CD14-positive monocyte (primary cell): Measurements from ENCODE around the gene CYSTM1. TPM values are rescaled to one million over a fixed set of nuclear protein-coding genes. Genes with fewer than 3 reads are reported as not detected.

Experiments
- DNase-seq, 3 donors: peaks; one replicate each; pipeline ENCODE4 v3.0.0-alpha.2; 2011 to 2022
- H2AFZ ChIP-seq: 2 replicates; pipeline ENCODE4 v1.6.0; 2012; ENCODE audit warnings: mild to moderate bottlenecking, low read depth, low read length, inconsistent platforms; ENCODE audit not compliant: insufficient read depth, poor library complexity, severe bottlenecking
- H3K27ac ChIP-seq, 2 donors: 1 replicate in 1 of 2; 2 replicates in 1 of 2; pipeline ENCODE4 v1.5.1; 2012 to 2013; ENCODE audit warnings: low read length in 2 of 2, control low read depth in 1 of 2, inconsistent platforms in 1 of 2, low read depth in 1 of 2, mild to moderate bottlenecking in 1 of 2
- H3K27me3 ChIP-seq, 2 donors: one replicate each; pipeline versions ENCODE4 v1.6.0 to v1.6.1; 2011 to 2013; ENCODE audit warnings: low read length in 2 of 2; ENCODE audit not compliant: control insufficient read depth in 2 of 2, insufficient read depth in 2 of 2
- H3K36me3 ChIP-seq, 2 donors: replicated peaks in 1 of 2; 1 replicate in 1 of 2; 2 replicates in 1 of 2; pipeline versions ENCODE4 v1.5.1 to v1.6.1; 2012 to 2013; ENCODE audit warnings: low read length in 2 of 2, control low read depth in 1 of 2, inconsistent platforms in 1 of 2, mild to moderate bottlenecking in 1 of 2; ENCODE audit not compliant: insufficient read depth in 2 of 2, control insufficient read depth in 1 of 2
- H3K4me1 ChIP-seq, 2 donors: 1 replicate in 1 of 2; 2 replicates in 1 of 2; pipeline versions ENCODE4 v1.5.1 to v1.6.1; 2012 to 2013; ENCODE audit warnings: low read length in 2 of 2, control low read depth in 1 of 2, inconsistent platforms in 1 of 2, mild to moderate bottlenecking in 1 of 2, moderate library complexity in 1 of 2; ENCODE audit not compliant: insufficient read depth in 2 of 2, control insufficient read depth in 1 of 2
- H3K4me2 ChIP-seq: replicated peaks from 2 replicates; pipeline ENCODE3; 2012; ENCODE audit warnings: low read length, moderate library complexity, mild to moderate bottlenecking; ENCODE audit not compliant: poor library complexity, severe bottlenecking; ENCODE audit errors: extremely low read depth
- H3K4me3 ChIP-seq, 3 experiments: fragments of 200-600 bp in 1 of 3; sonication (generic) in 1 of 3; replicated peaks in 1 of 3; 1 replicate in 2 of 3; 2 replicates in 1 of 3; pipeline ENCODE4 v1.5.1; 2011 to 2013; ENCODE audit warnings: low read length in 3 of 3, mild to moderate bottlenecking in 3 of 3, control low read depth in 2 of 3, low read depth in 2 of 3, inconsistent platforms in 1 of 3, moderate library complexity in 1 of 3
- H3K79me2 ChIP-seq: 2 replicates; pipeline ENCODE4 v1.6.0; 2012; ENCODE audit warnings: mild to moderate bottlenecking, control low read depth, inconsistent platforms, low read length, moderate library complexity; ENCODE audit not compliant: insufficient read depth
- H3K9ac ChIP-seq: 2 replicates; pipeline ENCODE4 v1.6.0; 2017; ENCODE audit warnings: low read length, mild to moderate bottlenecking; ENCODE audit not compliant: insufficient read depth, poor library complexity, severe bottlenecking
- H3K9me3 ChIP-seq, 2 donors: replicated peaks in 1 of 2; 1 replicate in 1 of 2; 2 replicates in 1 of 2; pipeline versions ENCODE4 v1.5.1 to v1.6.1; 2012 to 2013; ENCODE audit warnings: low read length in 2 of 2, control low read depth in 1 of 2; ENCODE audit not compliant: control insufficient read depth in 1 of 2, insufficient read depth in 1 of 2
- H4K20me1 ChIP-seq: 2 replicates; pipeline ENCODE4 v1.6.0; 2012; ENCODE audit warnings: mild to moderate bottlenecking, low read length, control low read depth, moderate library complexity; ENCODE audit not compliant: insufficient read depth
- H3K27ac Mint-ChIP-seq, 7 donors: one replicate each; pipeline ENCODE4 v1.8.0; 2020; ENCODE audit warnings: mild to moderate bottlenecking in 7 of 7, mixed read lengths in 7 of 7, moderate library complexity in 6 of 7, inconsistent platforms in 2 of 7
- H3K27me3 Mint-ChIP-seq, 3 donors: one replicate each; pipeline ENCODE4 v1.8.0; 2021 to 2022; ENCODE audit warnings: low read depth in 3 of 3, mild to moderate bottlenecking in 3 of 3, mixed read lengths in 3 of 3, moderate library complexity in 3 of 3, inconsistent platforms in 1 of 3
- H3K36me3 Mint-ChIP-seq, 2 donors: one replicate each; pipeline ENCODE4 v1.8.0; 2020; ENCODE audit warnings: mixed read lengths in 2 of 2, inconsistent platforms in 1 of 2, mild to moderate bottlenecking in 1 of 2
- H3K4me1 Mint-ChIP-seq: one replicate; pipeline ENCODE4 v1.8.0; 2020; ENCODE audit warnings: mild to moderate bottlenecking, mixed read lengths
- H3K4me3 Mint-ChIP-seq, 2 donors: one replicate each; pipeline ENCODE4 v1.8.0; 2020; ENCODE audit warnings: mild to moderate bottlenecking in 2 of 2, mixed read lengths in 2 of 2, moderate library complexity in 1 of 2
- H3K9me3 Mint-ChIP-seq, 7 donors: one replicate each; pipeline ENCODE4 v1.8.0; 2020 to 2022; ENCODE audit warnings: mixed read lengths in 7 of 7, mild to moderate bottlenecking in 6 of 7, moderate library complexity in 6 of 7, inconsistent platforms in 2 of 7
- WGBS: methylation state at CpG from one replicate; pipeline ENCODE4 v1.1.5; 2013; ENCODE audit warnings: missing lambda C conversion rate; ENCODE audit not compliant: insufficient coverage; 5-methylcytosine and 5-hydroxymethylcytosine counted together
- intact Hi-C, 2 donors: fragments of 100-400 bp; cut with micrococcal nuclease; formaldehyde crosslinking; loops; one replicate each; pipeline versions ENCODE4 v1.15.0 to v1.15.1; 2023
- polyA plus RNA-seq, 3 donors: library from polyadenylated mRNA; depleted of rRNA in 1 of 3; unstranded in 2 of 3; stranded (reverse) in 1 of 3; fragments of 300-500 nt in 2 of 3; fragments of >200 nt in 1 of 3; fragmentation: Illumina TruSeq in 2 of 3; gene quantifications; 1 replicate in 2 of 3; 2 replicates in 1 of 3; pipeline ENCODE4 v1.2.3, GENCODE V29; 2012 to 2021
- TF ChIP-seq, protein P1 (sequence below): fragments of 200-600 bp; IDR thresholded peaks from one replicate; pipeline ENCODE4 v1.8.0; 2022; ENCODE audit warnings: antibody characterized with exemption, mild to moderate bottlenecking

Gene CYSTM1
- polyA plus RNA-seq, 3 donors, result 14.0 to 40.0 (median 36.7) TPM

DNA sequence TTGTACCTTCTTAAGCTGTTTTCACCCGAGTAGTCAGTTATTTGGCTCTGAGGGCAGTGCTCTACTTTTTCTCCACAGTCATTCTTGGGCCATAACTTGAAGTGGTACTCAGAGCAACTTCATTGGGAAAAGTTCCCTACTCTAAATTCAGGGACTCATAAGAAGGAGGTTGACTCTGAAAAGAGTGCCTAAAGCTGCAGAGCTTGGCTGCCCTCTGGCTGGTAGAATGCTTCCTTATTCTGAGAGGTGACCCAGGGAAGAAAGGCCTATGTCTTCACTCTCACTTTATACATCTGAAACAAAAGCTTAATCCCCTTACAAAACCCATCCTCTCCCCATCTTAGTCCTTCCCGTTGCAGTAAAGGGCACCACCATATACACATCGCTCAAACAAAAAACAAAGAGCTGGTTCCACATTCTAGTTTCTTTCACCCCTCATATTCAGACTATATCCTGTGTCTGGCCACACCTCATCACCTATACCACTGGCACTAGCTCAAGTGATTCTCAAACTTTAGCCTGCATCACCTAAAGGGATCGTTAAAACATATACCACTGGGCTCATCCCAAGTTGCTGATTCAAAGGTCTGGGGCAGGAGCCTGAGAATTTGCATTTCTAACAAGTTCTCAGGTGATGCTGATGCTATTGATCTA, 41.3 kb upstream of the CYSTM1 start:
- Mint-ChIP-seq H3K4me3 (no peak overlapping the region), H3K9me3 (no peaks in the 10 kb centered on the region), H3K4me1 (peaks cover 31% of the 10 kb centered on the region), H3K27ac (no peak overlapping the region), H3K36me3 (no peaks in the 10 kb centered on the region), H3K27me3 (peaks cover 2 to 9% (median 3%) of the 10 kb centered on the region in 3 donors)
- DNase-seq, result no peak
- H4K20me1 ChIP-seq, result peaks cover 22% of the 10 kb centered on the region
- no peaks in the 10 kb centered on the region for H3K36me3 ChIP-seq
- no peak overlapping the region for H3K4me3 ChIP-seq
- TF ChIP-seq, protein P1, sequence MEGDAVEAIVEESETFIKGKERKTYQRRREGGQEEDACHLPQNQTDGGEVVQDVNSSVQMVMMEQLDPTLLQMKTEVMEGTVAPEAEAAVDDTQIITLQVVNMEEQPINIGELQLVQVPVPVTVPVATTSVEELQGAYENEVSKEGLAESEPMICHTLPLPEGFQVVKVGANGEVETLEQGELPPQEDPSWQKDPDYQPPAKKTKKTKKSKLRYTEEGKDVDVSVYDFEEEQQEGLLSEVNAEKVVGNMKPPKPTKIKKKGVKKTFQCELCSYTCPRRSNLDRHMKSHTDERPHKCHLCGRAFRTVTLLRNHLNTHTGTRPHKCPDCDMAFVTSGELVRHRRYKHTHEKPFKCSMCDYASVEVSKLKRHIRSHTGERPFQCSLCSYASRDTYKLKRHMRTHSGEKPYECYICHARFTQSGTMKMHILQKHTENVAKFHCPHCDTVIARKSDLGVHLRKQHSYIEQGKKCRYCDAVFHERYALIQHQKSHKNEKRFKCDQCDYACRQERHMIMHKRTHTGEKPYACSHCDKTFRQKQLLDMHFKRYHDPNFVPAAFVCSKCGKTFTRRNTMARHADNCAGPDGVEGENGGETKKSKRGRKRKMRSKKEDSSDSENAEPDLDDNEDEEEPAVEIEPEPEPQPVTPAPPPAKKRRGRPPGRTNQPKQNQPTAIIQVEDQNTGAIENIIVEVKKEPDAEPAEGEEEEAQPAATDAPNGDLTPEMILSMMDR, result no peak
- intact Hi-C loops, result no loop called here
- 96% methylated on average over 3 of the region's 4 CpGs for WGBS
- H3K27me3 ChIP-seq, result no peaks in the 10 kb centered on the region
- no peak overlapping the region for H3K4me2 ChIP-seq
- H3K79me2 ChIP-seq, result peaks cover 3% of the 10 kb centered on the region
- no peak overlapping the region for H3K27ac ChIP-seq
- no peak overlapping the region for H3K9ac ChIP-seq
- H3K9me3 ChIP-seq, result no peaks in the 10 kb centered on the region
- H2AFZ ChIP-seq, result no peak overlapping the region
- peaks cover 19 to 25% of the 10 kb centered on the region in 2 donors for H3K4me1 ChIP-seq

GRCh38 chr5:140134277-140134935, 40.6 kb upstream of the CYSTM1 start:
- Histone ChIP-seq H3K4me1 (peaks cover 19 to 25% of the 10 kb centered on the region in 2 donors), H3K27me3 (no peaks in the 10 kb centered on the region), H4K20me1 (peaks cover 22% of the 10 kb centered on the region), H3K9ac (no peak overlapping the region), H3K27ac (no peak overlapping the region), H3K4me2 (no peak overlapping the region), H3K79me2 (peaks cover 3% of the 10 kb centered on the region), H3K9me3 (no peaks in the 10 kb centered on the region), H3K36me3 (no peaks in the 10 kb centered on the region), H3K4me3 (no peak overlapping the region), H2AFZ (no peak overlapping the region)
- H3K36me3 Mint-ChIP-seq, result no peaks in the 10 kb centered on the region
- no peaks in the 10 kb centered on the region for H3K9me3 Mint-ChIP-seq
- DNase-seq, result no peak
- H3K27ac Mint-ChIP-seq, result peak overlapping the region in 1 of 7 donors; percentile 36
- peaks cover 31% of the 10 kb centered on the region for H3K4me1 Mint-ChIP-seq
- no peak overlapping the region for H3K4me3 Mint-ChIP-seq
- TF ChIP-seq, protein P1, result no peak
- intact Hi-C loops, result no loop called here
- peaks cover 2 to 9% (median 3%) of the 10 kb centered on the region in 3 donors for H3K27me3 Mint-ChIP-seq
- 85% methylated on average over 2 of the region's 2 CpGs for WGBS
